ENCODE measurements around the gene ZMPSTE24.
"Not testable (repeated sequence)": the region's sequence is repeated elsewhere in the genome, so short reads cannot be mapped to it uniquely, and the experiment has no call there.

ZMPSTE24 gene

GRCh38 chr1:40257688-40258444 is at the start of gene ZMPSTE24:
TSS of gene ZMPSTE24 (plus strand) at chr1:40258236. CDS start at chr1:40258272, 36 bp downstream.
- peak; percentile 97 to 99 for DNase-seq

GRCh38 chr1:40210511-40211204 is 47.4 kb upstream of the ZMPSTE24 start:
- no peak for DNase-seq

GRCh38 chr1:40218333-40218732 is 39.7 kb upstream of the ZMPSTE24 start:
- DNase-seq = no peak

- DNase-seq = not testable (repeated sequence)
These were observed 36.5 kb upstream of the ZMPSTE24 start for GRCh38 chr1:40221471-40221905.

GRCh38 chr1:40221977-40222772 is 35.9 kb upstream of the ZMPSTE24 start:
- no peak for DNase-seq

GRCh38 chr1:40224040-40224439 is 34.0 kb upstream of the ZMPSTE24 start:
- no peak for DNase-seq

- DNase-seq = no peak
These were observed 31.8 kb upstream of the ZMPSTE24 start for GRCh38 chr1:40226192-40226591.

- peak; percentile 15 to 55 for DNase-seq
These were observed 25.6 kb upstream of the ZMPSTE24 start for GRCh38 chr1:40232444-40232843.

GRCh38 chr1:40239626-40240025 is 18.4 kb upstream of the ZMPSTE24 start:
- no peak for DNase-seq

- no peak for DNase-seq
These were observed 17.6 kb upstream of the ZMPSTE24 start for GRCh38 chr1:40240390-40240789.

GRCh38 chr1:40241362-40241761 is 16.7 kb upstream of the ZMPSTE24 start:
- DNase-seq = no peak

GRCh38 chr1:40243351-40243750 is 14.7 kb upstream of the ZMPSTE24 start:
- no peak for DNase-seq

GRCh38 chr1:40244138-40244744 is 13.8 kb upstream of the ZMPSTE24 start:
- no peak for DNase-seq

GRCh38 chr1:40245686-40246085 is 12.3 kb upstream of the ZMPSTE24 start:
- no peak for DNase-seq

- DNase-seq = no peak
These were observed 10.4 kb upstream of the ZMPSTE24 start, which contains the start of gene TMCO2 for GRCh38 chr1:40247655-40248054. TSS of gene TMCO2 (plus strand) at chr1:40247937. CDS start at chr1:40247994, 57 bp downstream.

- no peak for DNase-seq
These were observed 9.6 kb upstream of the ZMPSTE24 start for GRCh38 chr1:40248412-40248811.

- DNase-seq = no peak
These were observed 6.6 kb upstream of the ZMPSTE24 start for GRCh38 chr1:40251456-40251855.

- DNase-seq = no peak
These were observed 5.4 kb upstream of the ZMPSTE24 start for GRCh38 chr1:40252601-40253000.

GRCh38 chr1:40255231-40255630 is 2.8 kb upstream of the ZMPSTE24 start:
- DNase-seq = no peak

- DNase-seq = no peak
These were observed 1.5 kb upstream of the ZMPSTE24 start for GRCh38 chr1:40256401-40257084.

GRCh38 chr1:40257313-40257687 is 736 bp upstream of the ZMPSTE24 start:
- no peak for DNase-seq

GRCh38 chr1:40258445-40258769 is 371 bp downstream of the ZMPSTE24 start:
- no peak for DNase-seq

Measured in CD4-positive, alpha-beta T cell treated with Interferon alpha-2 for 1 hour (primary cell).